GM18861 (cell line): Measurements from ENCODE around the gene ZFAND3.

Experiments
- ATAC-seq: cut with Tn5 transposase; IDR thresholded peaks from one replicate; pipeline ENCODE4 v1.9.1; 2021; ENCODE audit not compliant: unreplicated experiment

Gene ZFAND3

DNA sequence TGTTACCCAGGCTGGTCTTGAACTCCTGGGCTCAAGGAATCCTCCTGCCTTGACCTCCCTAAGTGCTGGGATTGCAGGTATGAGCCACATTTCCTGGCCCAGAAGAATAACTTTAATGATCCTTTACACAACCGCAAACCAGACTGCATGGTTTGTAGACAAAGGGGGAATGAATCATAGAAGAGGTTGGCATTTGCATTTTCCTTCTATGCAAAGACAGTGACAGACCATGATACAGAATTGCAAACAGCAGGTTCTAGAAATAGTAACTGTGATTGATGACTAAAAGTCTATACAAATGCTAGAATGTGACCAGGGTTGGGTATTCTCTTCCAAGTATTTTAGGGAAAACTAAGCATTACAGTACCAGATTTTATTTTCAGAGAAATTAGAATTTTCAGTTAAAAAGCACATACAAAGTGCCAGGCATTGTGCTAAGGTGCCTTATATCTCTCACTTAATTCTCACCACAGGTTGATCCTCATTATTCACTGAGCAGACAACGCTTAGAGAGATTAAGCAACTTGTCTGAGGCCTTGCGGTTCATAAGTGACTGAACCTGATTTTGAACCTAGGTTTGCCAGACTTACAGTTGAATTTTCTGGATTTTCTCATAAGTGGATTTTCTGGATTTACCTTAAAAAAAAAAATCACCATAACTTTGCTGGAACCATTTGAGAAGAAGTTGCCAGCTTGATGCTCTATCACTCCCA lies 146.6 kb downstream of the ZFAND3 start:
- ATAC-seq, result peak; percentile 56

DNA sequence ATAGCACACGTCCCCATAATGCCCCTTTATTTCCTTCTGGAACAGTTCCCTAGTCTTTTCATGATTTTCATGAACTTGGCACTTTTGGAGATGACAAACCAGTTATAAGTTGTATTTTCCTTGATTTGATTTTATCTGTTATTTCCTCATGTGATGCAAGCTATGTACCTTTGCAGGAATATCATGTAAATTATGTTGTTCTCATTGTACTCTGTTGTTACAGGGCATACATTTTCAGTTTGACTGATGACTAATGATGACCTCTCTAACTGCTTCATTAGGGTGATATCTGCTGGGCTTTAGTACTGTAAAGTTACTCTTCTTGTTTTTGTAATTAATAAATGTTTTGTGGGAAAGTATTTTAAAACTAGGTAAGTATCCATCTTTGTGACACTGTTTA lies 147.3 kb downstream of the ZFAND3 start:
- ATAC-seq, result no peak

DNA sequence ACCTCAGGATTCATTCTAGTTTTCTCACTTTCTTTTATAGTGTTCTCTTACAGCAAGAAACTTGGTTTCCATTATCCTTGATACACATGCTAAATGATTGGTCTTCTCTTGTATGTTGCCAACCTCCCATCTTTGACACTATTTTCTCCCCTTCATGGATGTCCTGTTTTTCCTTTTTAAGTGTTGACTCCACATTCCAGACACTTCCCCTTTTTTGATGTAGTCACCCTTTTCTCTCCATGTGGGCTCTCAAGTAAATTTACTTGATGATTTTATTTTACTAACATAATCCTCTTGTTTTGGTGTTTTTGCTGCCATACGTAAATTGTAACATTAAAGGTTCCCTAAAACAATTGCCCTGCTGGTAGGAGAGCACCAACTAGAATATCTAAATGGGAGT lies 148.1 kb downstream of the ZFAND3 start:
- no peak for ATAC-seq

DNA sequence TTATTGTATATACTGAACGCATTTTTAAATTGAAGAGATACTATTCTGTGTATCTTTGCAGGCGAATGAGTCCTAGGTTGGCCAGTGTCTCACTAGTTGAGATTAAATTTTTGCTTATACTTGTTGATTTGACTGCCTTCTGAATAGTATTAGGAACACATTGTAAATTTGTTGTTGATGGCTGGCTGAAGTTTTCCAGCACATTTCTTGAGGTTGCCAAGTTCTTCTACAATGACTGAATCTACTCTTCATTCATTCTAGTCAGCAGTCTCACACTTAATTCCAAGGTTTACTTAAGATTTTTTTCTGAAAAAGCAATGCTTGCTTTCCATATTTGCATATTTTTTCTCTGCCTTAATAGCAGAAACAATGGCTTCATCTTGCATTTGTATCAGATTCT lies 151.7 kb downstream of the ZFAND3 start:
- no peak for ATAC-seq

DNA sequence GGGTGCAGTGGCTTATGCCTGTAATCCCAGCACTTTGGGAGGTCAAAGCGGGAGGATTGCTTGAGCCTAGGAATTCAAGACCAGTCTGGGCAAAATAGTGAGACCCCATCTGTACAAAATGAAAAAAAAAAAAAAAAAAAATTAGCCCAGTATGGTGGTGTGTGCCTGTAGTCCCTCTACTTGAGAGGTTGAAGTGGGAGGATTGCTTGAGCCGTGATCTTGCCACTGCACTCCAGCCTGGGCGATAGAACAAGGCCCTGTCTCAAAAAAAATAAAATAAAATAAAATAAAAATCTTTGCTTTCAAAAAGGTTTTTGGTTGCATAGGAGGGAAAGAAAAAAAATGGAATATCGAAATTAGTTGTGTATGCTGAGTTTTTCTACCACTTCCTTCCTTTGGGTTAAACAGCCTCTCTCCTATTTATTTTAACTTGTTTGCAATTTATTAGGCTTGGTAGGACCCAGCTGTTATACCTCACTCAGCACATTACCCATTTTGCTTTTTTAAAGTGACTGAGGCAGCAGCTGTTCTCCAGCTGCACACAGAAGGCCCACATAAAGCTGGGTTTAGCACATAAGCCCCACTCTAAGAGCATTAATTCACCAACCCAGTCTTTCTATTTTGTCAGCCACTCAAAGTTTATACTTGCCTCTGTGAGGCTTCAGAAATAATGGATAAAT lies 152.3 kb downstream of the ZFAND3 start:
- ATAC-seq, result no peak

DNA sequence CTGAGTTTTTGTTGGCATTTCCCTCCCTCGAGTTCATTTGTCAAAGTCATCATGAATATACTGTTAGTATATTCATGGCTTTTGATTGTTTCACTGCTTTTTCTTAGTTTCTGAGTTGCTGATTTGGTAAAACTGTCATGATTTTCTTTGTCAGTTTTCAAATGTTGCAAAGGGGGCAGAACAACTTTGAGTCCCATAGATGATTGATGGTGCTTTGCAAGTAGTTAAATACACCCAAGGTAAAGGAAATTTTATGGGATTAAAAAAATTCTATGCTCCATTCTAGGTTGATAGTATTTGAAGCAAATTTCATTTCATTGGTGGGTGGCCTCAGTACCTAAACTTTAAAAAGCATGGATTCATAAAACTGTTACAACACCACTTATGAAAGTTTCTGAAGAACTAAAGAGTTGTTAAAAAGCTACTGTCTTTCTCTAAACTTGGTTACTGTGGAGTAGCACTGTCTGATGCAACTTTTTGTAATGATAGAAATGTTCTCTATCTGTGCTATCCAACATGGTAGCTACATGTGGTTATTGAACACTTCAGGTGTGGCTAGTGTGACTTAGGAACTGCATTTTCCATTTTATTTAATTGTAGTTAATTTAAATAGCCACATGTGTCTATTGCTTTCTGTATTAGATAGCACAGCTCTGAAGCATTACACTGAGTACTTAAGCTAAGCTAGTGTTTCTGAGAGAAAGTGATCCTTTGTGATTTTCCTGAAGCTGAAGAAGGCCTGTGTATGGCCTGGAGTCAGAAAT lies 153.6 kb downstream of the ZFAND3 start:
- ATAC-seq, result no peak

DNA sequence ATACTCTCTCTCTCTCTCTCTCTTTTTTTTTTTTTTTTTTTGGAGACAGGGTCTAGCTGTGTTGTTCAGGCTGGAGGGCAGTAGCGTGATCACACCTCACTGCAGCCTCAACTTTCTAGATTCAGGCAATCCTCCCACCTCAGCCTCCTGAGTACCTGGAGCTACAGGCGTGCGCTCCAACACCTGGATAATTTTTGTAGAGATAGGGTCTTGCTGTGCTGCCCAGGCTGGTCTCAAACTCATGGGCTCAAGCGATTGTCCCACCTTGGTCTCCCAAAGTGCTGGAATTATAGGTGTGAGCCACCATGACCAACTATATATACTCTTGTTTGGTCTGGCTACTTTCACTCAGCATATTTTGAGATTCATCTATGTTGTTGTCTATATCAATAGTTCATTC lies 154.9 kb downstream of the ZFAND3 start:
- no peak for ATAC-seq

DNA sequence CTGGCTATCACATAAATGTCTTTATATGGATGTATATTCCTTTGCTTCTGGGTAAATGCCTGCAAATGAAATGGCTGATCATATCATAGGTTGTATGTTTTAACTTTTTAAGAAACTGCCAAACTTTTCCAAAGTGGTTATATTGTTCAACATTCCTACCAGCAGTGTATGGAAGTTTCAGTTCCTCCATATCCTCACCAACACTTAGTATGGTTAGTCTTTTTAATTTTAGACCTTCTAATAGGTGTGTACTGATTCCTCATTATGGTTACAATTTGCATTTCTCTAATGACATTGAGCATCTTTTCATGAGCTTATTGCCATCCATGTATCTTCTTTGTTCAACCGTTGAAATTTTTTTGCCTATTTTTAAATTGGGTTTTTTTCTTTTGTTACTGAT lies 155.4 kb downstream of the ZFAND3 start:
- no peak for ATAC-seq

DNA sequence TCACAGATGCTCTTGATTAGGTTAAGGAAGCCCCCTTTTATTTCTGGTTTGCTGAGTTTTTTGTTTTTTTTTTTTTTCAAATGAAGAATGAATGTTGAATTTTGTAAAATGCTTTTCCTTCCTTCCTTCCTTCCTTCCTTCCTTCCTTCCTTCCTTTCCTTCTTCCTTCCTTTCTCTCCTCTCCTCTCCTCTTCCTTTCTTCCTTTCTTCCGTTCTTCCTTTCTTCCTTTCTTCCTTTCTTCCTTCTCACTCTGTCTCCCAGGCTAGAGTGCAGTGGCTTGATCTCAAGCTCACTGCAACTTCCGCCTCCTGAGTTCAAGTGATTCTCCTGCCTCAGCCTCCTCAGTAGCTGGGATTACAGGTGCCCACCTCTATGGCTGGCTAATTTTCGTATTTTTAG lies 158.2 kb downstream of the ZFAND3 start:
- no peak for ATAC-seq

DNA sequence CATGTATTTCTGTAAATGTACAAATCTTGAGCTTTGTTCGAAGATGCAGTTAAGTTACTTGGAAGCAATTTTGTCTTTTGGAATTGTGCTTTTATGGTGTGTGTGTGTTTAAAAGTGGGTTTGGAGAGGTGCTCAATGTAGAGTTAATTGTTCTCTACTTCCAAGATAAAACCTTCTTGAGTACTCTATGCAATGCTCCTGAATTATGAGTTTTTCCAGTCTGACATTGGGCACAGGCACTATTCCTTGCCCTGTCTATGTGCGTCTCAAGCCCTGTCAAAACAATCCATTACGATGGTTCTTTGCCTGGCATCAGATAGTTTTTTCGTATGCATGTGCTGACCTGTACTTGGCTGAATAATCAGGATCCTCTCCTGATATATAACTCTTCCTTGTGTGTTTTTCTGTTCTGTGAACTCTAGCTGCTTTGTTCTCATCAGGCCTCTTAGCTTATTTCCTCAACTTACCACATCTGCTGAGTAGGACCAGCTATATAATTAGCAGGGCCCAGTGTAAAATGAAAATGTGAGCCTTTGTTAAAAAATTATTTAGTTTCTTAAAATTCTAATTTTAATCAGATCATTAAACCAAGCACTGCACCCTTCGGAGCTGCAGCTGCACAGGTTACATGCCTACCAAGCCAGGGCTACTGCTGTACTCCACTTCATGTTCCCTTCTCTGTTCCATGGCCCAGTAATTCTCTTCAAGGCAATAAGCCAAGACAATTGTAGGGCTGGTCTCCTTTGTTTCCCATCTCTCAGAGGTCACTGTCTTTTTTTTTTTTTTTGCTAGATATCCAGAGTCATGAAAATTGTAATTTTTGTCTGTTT lies 160.1 kb downstream of the ZFAND3 start:
- ATAC-seq, result no peak

DNA sequence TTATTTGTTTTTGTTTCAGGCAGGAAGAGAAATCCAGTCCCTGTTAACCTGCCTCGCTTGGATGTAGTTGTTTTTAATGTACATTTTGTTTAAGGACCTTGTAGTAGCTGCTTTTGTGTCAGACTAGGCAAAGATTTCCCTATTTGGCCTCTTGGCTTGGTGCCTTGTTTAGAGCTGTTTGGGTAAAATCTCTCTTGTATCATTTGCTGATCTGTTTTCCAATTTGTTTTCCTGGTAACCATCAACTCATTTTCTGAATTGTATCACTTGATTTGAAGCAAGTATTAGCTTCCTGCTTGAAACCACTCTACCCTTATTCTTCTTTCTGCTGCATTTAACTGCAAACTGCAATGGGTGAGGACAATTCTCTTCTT lies 160.7 kb downstream of the ZFAND3 start:
- ATAC-seq, result no peak

DNA sequence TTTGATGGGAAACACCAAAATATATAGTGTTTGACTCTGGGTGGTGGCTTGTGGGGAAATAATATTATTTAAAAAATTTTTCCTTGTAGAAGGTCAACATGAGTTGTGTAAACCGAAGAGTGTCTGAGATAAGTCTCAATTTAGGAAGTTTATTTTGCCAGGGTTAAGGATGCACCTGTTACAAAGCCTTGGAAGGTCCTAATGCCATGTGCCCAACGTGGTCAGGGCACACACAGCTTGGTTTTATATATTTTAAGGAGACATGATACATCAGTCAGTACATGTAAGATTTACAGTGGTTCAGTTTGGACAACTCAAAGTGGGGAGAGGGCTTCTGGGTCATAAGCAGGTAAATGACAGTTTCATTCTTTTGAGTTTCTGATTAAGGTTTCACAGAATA lies 162.1 kb downstream of the ZFAND3 start:
- ATAC-seq, result no peak

DNA sequence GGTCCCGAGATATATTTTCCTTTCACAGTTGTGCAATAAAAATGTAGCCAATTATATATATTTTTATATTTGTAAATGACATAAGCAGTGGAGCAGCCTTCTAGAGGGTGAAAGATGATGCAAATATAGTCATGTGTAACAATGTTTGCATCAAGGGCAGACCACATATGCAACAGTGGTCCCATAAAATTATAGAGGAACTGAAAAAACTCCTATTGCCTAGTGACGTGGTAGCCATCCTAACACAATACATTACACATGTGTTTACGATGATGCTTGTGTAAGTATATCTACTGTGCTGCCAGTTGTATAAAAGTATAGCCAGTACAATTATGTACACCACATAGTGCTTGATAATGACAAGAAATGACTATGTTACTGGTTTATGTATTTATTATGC lies 162.8 kb downstream of the ZFAND3 start:
- ATAC-seq, result no peak

DNA sequence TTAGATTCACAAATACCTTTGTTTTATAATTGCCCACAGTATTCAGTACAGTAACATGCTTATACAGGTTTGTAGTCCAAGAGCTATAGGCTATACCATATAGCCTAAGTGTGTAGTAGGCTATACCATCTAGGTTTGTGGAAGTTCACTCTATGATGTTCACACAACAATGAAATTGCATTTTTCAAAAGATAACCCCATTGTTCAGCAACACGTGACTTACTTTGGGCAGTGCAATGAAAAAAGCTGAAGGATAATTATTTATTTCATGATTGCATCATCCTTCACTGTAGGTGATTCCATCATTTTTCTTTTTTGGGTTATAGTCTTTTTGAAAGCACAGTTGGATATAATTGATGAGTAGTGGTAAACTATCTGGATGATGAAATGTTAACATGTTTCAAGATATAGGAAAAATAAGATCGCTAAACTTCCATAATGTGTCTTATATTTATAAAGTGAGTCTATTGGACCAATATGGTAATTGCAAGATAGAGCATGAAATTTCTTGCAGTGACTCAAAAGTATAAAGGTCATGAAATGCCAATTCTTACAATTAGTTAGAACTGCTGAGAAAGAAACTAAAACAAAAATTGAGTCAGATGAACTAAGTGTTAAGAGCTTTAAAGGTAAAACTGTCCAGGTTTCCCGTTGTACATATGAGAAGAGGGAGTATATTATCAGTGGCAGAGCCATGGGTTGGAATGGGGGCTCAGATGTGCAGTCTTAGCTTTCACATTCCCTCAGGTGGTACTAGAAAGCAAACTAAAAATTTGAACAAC lies 164.4 kb downstream of the ZFAND3 start:
- ATAC-seq, result no peak

DNA sequence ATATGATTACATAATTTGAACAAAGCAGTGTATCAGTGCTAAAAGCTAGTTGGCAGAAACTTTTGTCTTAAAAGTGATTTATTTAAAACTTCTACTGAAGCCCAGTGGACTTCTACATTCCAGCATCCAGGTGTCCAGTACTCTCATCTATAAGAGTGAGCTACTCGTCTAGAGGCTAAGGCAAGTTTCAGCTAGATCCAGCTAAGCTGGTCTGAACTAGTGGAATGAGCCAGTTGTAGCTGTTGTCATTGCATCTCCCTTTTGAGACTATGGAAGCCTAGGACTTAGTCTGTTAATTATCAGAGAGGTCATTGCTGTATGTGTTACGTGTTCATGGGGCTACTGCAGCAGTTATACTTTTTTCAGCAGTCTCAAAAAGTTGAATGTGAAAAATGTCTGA lies 165.1 kb downstream of the ZFAND3 start:
- no peak for ATAC-seq

DNA sequence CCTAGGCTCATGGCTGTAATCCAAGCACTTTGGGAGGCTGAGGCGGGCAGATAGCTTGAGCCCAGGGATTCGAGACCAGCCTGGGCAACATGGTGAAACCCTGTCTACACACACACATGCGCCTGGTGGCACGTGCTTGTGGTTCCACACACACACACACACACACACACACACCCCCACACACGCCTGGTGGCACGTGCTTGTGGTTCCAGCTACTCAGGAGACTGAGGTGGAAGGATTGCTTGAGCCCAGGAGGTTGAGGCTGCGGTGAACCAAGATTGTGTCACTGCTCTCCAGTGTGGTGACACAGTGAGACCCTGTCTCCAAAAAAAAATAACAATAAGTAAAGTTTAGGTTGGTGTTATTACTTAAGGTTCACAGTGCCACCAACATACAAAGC lies 165.8 kb downstream of the ZFAND3 start:
- no peak for ATAC-seq

DNA sequence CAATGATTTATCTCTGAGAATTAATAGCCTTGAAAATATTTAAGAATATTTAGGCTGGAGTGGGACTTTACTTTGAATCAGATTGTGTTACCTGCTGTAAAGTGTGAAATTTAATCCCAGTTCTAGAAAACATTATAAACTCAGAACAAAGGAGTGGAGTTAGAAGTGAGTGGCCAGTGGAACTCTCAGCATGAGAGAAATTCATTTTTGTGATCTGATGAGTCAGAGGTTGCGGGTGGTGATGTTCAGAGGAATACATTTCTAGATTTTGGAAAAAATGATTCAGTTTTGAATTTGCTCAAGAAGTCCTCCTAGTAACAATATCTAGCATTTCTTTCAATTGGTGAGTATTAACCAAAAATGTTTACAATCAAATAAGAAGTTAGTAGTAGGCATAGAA lies 167.5 kb downstream of the ZFAND3 start:
- ATAC-seq, result no peak

DNA sequence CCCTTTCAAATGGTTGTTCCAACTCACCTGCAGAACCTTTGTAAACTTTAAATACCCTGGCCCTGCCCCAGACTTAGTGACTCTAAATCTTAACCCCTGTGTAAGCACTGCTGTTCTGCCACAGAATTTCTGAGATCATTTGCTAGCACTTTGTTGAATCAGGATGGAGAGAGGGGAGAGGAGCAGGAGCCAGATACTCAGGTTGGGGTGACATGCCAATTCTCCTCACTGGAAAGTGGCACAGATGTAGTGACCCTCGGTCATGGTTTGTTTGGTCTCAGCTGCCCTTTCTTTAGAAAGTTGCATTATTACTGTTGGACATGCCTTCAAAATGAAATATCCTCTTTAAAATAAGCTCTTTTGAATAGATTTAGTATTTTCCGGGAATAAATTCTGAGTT lies 168.0 kb downstream of the ZFAND3 start:
- no peak for ATAC-seq

DNA sequence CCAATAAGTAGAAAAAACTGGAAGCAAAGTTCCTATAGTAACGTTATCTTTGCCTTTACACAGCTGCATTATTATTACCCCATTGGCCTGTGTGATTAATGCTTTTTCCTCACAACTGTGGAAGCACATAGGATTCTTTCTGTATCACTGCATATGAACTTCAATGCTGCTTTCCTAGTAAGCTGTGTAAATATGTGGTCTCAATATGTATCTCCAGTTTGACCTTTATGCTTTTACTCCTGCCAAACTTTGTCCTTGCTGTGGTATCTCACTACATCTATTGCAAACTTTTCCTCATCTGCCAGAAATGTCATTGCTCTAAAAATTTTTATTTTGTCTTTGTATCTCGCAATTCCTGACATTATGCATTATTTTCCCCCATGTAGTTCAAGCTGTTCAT lies 168.6 kb downstream of the ZFAND3 start:
- ATAC-seq, result no peak

DNA sequence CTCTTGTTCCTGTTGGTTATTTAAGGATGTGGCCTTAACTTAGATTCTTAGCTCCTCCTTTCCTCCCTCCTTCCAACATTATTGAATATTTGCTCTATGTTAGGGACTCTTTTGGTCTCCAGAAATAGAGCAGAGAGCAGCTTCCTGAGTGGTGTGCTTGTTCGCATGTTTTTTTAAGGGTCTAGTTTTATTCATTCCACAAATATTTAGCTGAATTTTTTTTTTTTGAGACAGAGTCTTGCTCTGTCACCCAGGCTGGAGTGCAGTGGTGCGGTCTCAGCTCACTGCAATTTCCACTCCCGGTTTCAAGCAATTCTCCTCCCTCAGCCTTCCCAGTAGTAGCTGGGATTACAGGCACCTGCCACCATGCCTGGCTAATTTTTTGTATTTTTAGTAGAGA lies 169.2 kb downstream of the ZFAND3 start:
- no peak for ATAC-seq
